ENCODE measurements around the gene AFF4. TPM values are rescaled to one million over a fixed set of nuclear protein-coding genes. Genes with fewer than 3 reads are reported as not detected.

Gene AFF4
- total and polyA plus RNA-seq, 9 of the 15 experiments (the other 6 are each of a cell fraction or from before 2014, with no cell fraction given): 1.7 to 25.8 (median 17.9) TPM

GRCh38 chr5:132971483-132972435, 8.3 kb upstream of the AFF4 start (continued):
- TF ChIP-seq POLR3G (IDR thresholded peaks at IDR 0.05; ENCODE audit: extremely low read depth, insufficient read length, insufficient replicate concordance) (no peak), CREB1 (IDR thresholded peaks at IDR 0.05) (no peak), CREB1 (CRISPR knock-in tag; IDR thresholded peaks at IDR 0.05) (no peak), SRF (CRISPR knock-in tag; IDR thresholded peaks at IDR 0.05) (peak; percentile 85 to 99), CREBBP (IDR thresholded peaks at IDR 0.05; ENCODE audit: low read depth, low read length) (no peak), ZNF263 (CRISPR knock-in tag; IDR thresholded peaks at IDR 0.05; ENCODE audit: borderline replicate concordance) (no peak), ETV5 (CRISPR knock-in tag; IDR thresholded peaks at IDR 0.05; ENCODE audit: low read depth) (0 out of 2 replicates have a peak, but pooled peaks have one; percentile 31), IFI16 (CRISPR knock-in tag; IDR thresholded peaks at IDR 0.05) (no peak), MCM2 (IDR thresholded peaks at IDR 0.05; ENCODE audit: low read depth) (no peak), U2AF1 (optimal IDR thresholded peaks at IDR 0.05; ENCODE audit: low read depth, low read length) (no peak), ZNF140 (CRISPR knock-in tag; IDR thresholded peaks at IDR 0.05) (no peak), PHB2 (IDR thresholded peaks at IDR 0.05; ENCODE audit: low read depth) (no peak), ZKSCAN8 (CRISPR knock-in tag; IDR thresholded peaks at IDR 0.05) (peak; percentile 59; the same call in 1 of the 2 replicates), SIX5 (IDR thresholded peaks at IDR 0.05; ENCODE audit: borderline replicate concordance in 1 of 2, insufficient read depth in 1 of 2, low read depth in 1 of 2, low read length in 2 of 2) (peak in 1 of 2 experiments; percentile 48; a peak in 1 of 4 replicates), ZFP36 (IDR thresholded peaks at IDR 0.05; ENCODE audit: low read depth, low read length, partially characterized antibody) (no peak), BRF1 (IDR thresholded peaks at IDR 0.05; ENCODE audit: borderline replicate concordance, extremely low read depth, insufficient read length) (no peak), SMARCA5 (IDR thresholded peaks at IDR 0.05) (no peak), ZNF217 (CRISPR knock-in tag; IDR thresholded peaks at IDR 0.05) (no peak), ZNF12 (CRISPR knock-in tag; IDR thresholded peaks at IDR 0.05) (no peak)
- TF ChIP-seq, protein P1, sequence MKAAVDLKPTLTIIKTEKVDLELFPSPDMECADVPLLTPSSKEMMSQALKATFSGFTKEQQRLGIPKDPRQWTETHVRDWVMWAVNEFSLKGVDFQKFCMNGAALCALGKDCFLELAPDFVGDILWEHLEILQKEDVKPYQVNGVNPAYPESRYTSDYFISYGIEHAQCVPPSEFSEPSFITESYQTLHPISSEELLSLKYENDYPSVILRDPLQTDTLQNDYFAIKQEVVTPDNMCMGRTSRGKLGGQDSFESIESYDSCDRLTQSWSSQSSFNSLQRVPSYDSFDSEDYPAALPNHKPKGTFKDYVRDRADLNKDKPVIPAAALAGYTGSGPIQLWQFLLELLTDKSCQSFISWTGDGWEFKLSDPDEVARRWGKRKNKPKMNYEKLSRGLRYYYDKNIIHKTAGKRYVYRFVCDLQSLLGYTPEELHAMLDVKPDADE (conservative IDR thresholded peaks at IDR 0.05; ENCODE audit: control insufficient read depth, low read depth, low read length): no peak
- TF ChIP-seq, protein P2, sequence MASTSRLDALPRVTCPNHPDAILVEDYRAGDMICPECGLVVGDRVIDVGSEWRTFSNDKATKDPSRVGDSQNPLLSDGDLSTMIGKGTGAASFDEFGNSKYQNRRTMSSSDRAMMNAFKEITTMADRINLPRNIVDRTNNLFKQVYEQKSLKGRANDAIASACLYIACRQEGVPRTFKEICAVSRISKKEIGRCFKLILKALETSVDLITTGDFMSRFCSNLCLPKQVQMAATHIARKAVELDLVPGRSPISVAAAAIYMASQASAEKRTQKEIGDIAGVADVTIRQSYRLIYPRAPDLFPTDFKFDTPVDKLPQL (IDR thresholded peaks at IDR 0.05; ENCODE audit: extremely low read depth, insufficient read length): no peak
- TF ChIP-seq, protein P3, sequence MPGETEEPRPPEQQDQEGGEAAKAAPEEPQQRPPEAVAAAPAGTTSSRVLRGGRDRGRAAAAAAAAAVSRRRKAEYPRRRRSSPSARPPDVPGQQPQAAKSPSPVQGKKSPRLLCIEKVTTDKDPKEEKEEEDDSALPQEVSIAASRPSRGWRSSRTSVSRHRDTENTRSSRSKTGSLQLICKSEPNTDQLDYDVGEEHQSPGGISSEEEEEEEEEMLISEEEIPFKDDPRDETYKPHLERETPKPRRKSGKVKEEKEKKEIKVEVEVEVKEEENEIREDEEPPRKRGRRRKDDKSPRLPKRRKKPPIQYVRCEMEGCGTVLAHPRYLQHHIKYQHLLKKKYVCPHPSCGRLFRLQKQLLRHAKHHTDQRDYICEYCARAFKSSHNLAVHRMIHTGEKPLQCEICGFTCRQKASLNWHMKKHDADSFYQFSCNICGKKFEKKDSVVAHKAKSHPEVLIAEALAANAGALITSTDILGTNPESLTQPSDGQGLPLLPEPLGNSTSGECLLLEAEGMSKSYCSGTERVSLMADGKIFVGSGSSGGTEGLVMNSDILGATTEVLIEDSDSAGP (CRISPR knock-in tag; IDR thresholded peaks at IDR 0.05): no peak
- TF ChIP-seq, protein P4, sequence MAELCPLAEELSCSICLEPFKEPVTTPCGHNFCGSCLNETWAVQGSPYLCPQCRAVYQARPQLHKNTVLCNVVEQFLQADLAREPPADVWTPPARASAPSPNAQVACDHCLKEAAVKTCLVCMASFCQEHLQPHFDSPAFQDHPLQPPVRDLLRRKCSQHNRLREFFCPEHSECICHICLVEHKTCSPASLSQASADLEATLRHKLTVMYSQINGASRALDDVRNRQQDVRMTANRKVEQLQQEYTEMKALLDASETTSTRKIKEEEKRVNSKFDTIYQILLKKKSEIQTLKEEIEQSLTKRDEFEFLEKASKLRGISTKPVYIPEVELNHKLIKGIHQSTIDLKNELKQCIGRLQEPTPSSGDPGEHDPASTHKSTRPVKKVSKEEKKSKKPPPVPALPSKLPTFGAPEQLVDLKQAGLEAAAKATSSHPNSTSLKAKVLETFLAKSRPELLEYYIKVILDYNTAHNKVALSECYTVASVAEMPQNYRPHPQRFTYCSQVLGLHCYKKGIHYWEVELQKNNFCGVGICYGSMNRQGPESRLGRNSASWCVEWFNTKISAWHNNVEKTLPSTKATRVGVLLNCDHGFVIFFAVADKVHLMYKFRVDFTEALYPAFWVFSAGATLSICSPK (IDR thresholded peaks at IDR 0.05; ENCODE audit: borderline replicate concordance): no peak

All from K562 (cell line).